Measurements from ENCODE around the gene LIPM. TPM values are rescaled to one million over a fixed set of nuclear protein-coding genes. Genes with fewer than 3 reads are reported as not detected.

Gene LIPM
- total and polyA plus RNA-seq, 7 donors = not detected

GRCh38 chr10:88852327-88852726 lies 49.8 kb downstream of the LIPM start:
- TF ChIP-seq CTCF (IDR thresholded peaks at IDR 0.05) (no peak), EP300 (IDR thresholded peaks at IDR 0.05) (no peak), POLR2A (IDR thresholded peaks at IDR 0.05) (no peak), POLR2AphosphoS5 (IDR thresholded peaks at IDR 0.05) (no peak)
- peaks cover 0 to 9% (median 0%) of the 10 kb centered on the region in 4 donors for H3K4me1 ChIP-seq
- no peaks in the 10 kb centered on the region for H3K36me3 ChIP-seq
- H3K4me3 ChIP-seq = no peak overlapping the region
- H3K9me3 ChIP-seq = no peaks in the 10 kb centered on the region
- no peaks in the 10 kb centered on the region for H3K27me3 ChIP-seq
- no peak overlapping the region for H3K27ac ChIP-seq
- intact Hi-C loops (cut with DNase I) = no loop called here
- no peak for DNase-seq
- WGBS, 2 donors = 19 to 65% methylated on average over 4 of the region's 4 CpGs

- Histone ChIP-seq H3K9me3 (no peaks in the 10 kb centered on the region), H3K4me1 (peaks cover 0 to 12% (median 0%) of the 10 kb centered on the region in 4 donors), H3K36me3 (no peaks in the 10 kb centered on the region), H3K4me3 (no peak overlapping the region), H3K27me3 (no peaks in the 10 kb centered on the region), H3K27ac (no peak overlapping the region)
- intact Hi-C loops (cut with DNase I) = no loop called here
- 50 to 55% methylated on average over 4 of the region's 4 CpGs for WGBS, 2 donors
- no peak for DNase-seq
- TF ChIP-seq CTCF (IDR thresholded peaks at IDR 0.05) (no peak), POLR2AphosphoS5 (IDR thresholded peaks at IDR 0.05) (no peak), POLR2A (IDR thresholded peaks at IDR 0.05) (no peak), EP300 (IDR thresholded peaks at IDR 0.05) (no peak)
These were observed 50.8 kb downstream of the LIPM start for GRCh38 chr10:88853155-88853881.

GRCh38 chr10:88854684-88855083 lies 52.2 kb downstream of the LIPM start:
- WGBS, 2 donors = 10 to 53% methylated on average over 3 of the region's 3 CpGs
- Histone ChIP-seq H3K36me3 (no peaks in the 10 kb centered on the region), H3K27me3 (no peaks in the 10 kb centered on the region), H3K4me3 (no peak overlapping the region), H3K27ac (no peak overlapping the region), H3K4me1 (peaks cover 0 to 19% (median 0%) of the 10 kb centered on the region in 4 donors), H3K9me3 (no peaks in the 10 kb centered on the region)
- no peak for DNase-seq
- intact Hi-C loops (cut with DNase I) = no loop called here
- TF ChIP-seq POLR2AphosphoS5 (IDR thresholded peaks at IDR 0.05) (no peak), CTCF (IDR thresholded peaks at IDR 0.05) (no peak), EP300 (IDR thresholded peaks at IDR 0.05) (no peak), POLR2A (IDR thresholded peaks at IDR 0.05) (no peak)

- intact Hi-C loops (cut with DNase I) = no loop called here
- Histone ChIP-seq H3K4me1 (peaks cover 0 to 19% (median 0%) of the 10 kb centered on the region in 4 donors), H3K27me3 (no peaks in the 10 kb centered on the region), H3K4me3 (no peak overlapping the region), H3K9me3 (no peaks in the 10 kb centered on the region), H3K27ac (no peak overlapping the region), H3K36me3 (no peaks in the 10 kb centered on the region)
- TF ChIP-seq CTCF (IDR thresholded peaks at IDR 0.05) (no peak), EP300 (IDR thresholded peaks at IDR 0.05) (no peak), POLR2AphosphoS5 (IDR thresholded peaks at IDR 0.05) (no peak), POLR2A (IDR thresholded peaks at IDR 0.05) (no peak)
- DNase-seq = no peak
These were observed 55.3 kb downstream of the LIPM start for GRCh38 chr10:88857831-88858230.

GRCh38 chr10:88858491-88858890 lies 56.0 kb downstream of the LIPM start:
- whole genome bisulfite sequencing, 2 donors = 16 to 48% methylated on average over 2 of the region's 2 CpGs
- Histone ChIP-seq H3K27me3 (no peaks in the 10 kb centered on the region), H3K36me3 (no peaks in the 10 kb centered on the region), H3K9me3 (no peaks in the 10 kb centered on the region), H3K4me1 (peaks cover 0 to 19% (median 0%) of the 10 kb centered on the region in 4 donors), H3K27ac (no peak overlapping the region), H3K4me3 (no peak overlapping the region)
- intact Hi-C loops (cut with DNase I) = no loop called here
- TF ChIP-seq POLR2A (IDR thresholded peaks at IDR 0.05) (no peak), CTCF (IDR thresholded peaks at IDR 0.05) (no peak)
- DNase-seq = no peak

Data from sigmoid colon (tissue), 7 donors.